DMS 273 treated with DMSO at 0.1 percent for 48 hours (cell line): ENCODE measurements around the gene VEZT.
A peak's percentile ranks its signal among the peaks of the same experiment; 100 is the strongest.
"Not testable (repeated sequence)": the region's sequence is repeated elsewhere in the genome, so short reads cannot be mapped to it uniquely, and the experiment has no call there.

Experiments used
- DNase-seq: peaks from one replicate; lab custom pipeline; 2025; lab: John Stamatoyannopoulos, UW

Gene VEZT

DNA sequence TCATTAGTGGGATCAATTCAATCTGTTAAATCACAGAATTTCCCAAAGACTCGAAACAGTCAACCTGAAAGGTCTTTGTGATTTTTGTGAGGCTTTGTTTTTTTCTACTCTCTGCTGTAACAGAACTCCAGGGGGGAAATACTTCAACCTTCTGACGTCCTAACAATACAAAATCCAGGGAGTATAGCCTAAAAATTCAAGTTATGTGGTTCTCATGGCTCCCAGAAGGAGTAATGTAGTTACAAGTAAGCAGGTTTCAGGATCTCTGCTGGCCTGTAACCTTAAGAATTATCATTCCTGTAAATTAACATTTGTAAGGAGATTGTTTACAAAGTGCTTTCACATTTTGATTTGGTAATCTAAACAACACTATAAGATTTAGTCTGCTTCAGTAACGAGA, 39.9 kb downstream of the VEZT start:
- no peak for DNase-seq

GRCh38 chr12:95258151-95258550, 40.5 kb downstream of the VEZT start:
- DNase-seq: no peak

- no peak for DNase-seq
These were observed 41.2 kb downstream of the VEZT start for GRCh38 chr12:95258803-95259202.

- DNase-seq: no peak
These were observed 41.8 kb downstream of the VEZT start for GRCh38 chr12:95259368-95259767.

DNA sequence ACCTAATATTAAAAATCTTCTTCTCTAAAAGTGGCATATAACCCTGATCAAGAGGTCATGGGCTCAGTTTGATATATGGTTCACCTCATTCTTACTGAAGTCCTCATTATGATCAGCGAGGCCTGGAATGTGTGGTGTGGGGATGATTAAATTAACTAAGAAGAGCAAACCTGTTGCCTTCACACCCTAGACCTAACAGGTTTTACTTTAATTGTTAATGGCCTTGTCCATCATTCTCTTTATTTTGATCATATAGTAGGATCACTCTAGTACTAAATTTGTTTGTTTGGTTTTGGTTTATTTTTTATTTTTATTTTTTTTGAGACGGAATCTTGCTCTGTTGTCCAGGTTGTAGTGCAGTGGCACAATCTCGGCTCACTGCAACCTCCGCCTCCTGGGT, 43.5 kb downstream of the VEZT start:
- DNase-seq: no peak

- DNase-seq: no peak
These were observed 45.2 kb downstream of the VEZT start for GRCh38 chr12:95262808-95263207.

- DNase-seq: no peak
These were observed 48.2 kb downstream of the VEZT start for GRCh38 chr12:95265765-95266164.

DNA sequence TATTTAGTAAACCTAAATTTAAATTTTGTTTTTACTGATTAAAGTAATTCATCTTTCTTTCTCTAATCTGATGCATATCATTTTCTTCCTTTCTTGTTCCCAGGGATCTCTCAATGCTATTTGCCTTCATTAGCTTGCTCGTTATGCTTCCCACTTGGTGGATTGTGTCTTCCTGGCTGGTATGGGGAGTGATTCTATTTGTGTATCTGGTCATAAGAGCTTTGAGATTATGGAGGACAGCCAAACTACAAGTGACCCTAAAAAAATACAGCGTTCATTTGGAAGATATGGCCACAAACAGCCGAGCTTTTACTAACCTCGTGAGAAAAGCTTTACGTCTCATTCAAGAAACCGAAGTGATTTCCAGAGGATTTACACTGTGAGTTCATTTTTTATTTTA, 48.6 kb downstream of the VEZT start:
- DNase-seq: no peak

GRCh38 chr12:95269892-95270291, 52.3 kb downstream of the VEZT start:
- DNase-seq: no peak

GRCh38 chr12:95271465-95271864, 53.9 kb downstream of the VEZT start:
- DNase-seq: no peak

DNA sequence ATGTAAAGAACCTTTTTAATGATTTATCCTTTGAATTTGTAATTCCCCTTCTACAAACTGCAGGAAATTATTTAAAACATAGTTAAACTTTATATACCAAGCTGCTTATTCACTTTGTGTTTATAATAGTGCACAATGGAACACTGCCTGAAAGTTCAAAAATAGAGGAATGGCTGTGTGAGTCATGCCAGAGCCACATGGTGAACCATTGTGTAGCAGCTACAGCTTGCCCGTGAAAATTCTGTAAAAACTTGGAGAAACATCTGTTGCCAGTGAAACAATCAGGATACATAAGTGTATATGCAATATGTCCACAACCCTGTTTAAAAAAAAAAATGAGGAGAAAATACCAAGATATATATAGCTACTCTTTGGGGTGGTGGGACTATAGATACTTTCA, 59.5 kb downstream of the VEZT start:
- peak; percentile 12 for DNase-seq

- DNase-seq: no peak
These were observed 62.2 kb downstream of the VEZT start for GRCh38 chr12:95279856-95280255.

DNA sequence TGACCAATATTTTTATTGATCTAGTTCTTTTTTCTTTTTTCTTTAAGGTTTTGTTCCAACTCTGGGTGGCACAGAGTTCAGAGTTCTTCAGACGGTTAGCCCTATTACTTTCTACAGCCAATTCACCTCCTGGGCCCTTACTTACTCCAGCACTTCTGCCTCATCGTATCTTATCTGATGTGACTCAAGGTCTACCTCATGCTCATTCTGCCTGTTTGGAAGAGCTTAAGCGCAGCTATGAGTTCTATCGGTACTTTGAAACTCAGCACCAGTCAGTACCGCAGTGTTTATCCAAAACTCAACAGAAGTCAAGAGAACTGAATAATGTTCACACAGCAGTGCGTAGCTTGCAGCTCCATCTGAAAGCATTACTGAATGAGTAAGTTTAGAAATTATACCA, 64.7 kb downstream of the VEZT start:
- no peak for DNase-seq

- no peak for DNase-seq
These were observed 65.8 kb downstream of the VEZT start for GRCh38 chr12:95283371-95283770.

- DNase-seq: no peak
These were observed 69.1 kb downstream of the VEZT start for GRCh38 chr12:95286713-95287112.

- DNase-seq: no peak
These were observed 73.9 kb downstream of the VEZT start for GRCh38 chr12:95291501-95291900.

GRCh38 chr12:95298916-95299315, 81.3 kb downstream of the VEZT start:
- DNase-seq: no peak

DNA sequence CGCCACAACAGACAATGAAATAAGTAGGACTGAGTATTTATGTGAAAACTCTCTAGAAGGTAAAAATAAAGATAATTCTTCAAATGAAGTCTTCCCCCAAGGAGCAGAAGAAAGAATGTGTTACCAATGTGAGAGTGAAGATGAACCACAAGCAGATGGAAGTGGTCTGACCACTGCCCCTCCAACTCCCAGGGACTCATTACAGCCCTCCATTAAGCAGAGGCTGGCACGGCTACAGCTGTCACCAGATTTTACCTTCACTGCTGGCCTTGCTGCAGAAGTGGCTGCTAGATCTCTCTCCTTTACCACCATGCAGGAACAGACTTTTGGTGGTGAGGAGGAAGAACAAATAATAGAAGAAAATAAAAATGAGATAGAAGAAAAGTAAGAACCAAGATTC, 82.7 kb downstream of the VEZT start:
- DNase-seq: no peak

DNA sequence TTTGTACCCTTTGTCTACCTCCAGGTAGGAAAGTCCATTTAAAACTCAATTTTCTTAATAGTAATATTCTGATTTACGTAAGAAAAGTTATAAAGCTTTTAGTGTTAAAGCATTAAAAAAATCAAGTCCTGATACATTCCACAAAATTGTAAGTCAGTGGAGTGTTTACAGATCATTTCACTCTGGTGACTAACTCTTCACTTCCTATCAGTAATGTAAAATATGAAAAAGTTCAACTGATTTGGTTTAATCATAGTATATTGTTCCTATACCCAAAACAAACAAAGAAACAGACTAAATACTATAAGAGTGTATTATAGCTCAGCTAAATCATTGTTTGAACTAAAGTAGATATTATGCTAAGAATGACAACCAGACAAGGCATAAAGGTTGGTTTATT, 85.9 kb downstream of the VEZT start:
- DNase-seq: no peak

GRCh38 chr12:95304673-95305198, 87.1 kb downstream of the VEZT start:
- DNase-seq: no peak

DNA sequence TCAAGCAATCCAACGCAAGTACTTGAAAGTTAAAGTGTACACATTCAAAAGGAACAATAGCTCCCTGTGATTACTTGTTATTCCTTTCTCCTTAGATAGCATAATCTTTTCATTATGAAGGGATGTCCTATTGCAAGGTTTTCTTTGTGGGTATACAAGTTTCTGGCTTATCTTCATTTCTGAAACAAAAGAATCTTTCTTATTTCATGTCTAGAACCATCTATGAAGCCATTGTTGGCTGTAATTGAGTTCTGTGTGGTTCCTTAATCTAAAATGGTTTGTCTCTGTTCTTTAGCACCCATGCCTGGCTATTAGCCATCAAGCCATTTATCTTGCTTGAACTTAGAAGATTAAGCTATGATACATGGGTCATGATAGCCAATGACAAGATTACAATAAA, 95.0 kb downstream of the VEZT start:
- no peak for DNase-seq

GRCh38 chr12:95314756-95315155, 97.1 kb downstream of the VEZT start:
- not testable (repeated sequence) for DNase-seq

DNA sequence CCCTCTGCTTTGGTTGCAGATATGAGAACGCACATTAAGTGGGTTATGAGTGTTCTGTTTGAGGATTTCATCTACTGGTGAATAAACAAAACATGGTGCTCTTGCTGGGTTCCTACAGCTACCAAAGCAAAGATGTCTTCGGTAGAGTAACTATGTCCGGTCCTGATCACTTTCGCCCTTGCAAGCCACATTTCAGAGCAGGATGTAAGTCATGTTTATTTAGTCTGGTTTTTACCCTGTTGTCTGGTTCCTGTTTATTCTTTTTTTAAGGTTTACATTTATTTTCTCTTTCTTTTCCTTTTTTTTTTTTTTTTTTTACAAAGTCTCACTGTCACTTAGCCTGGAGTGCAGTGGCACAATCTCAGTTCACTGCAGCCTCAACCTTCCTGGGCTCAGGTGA, 99.2 kb downstream of the VEZT start:
- no peak for DNase-seq

DNA sequence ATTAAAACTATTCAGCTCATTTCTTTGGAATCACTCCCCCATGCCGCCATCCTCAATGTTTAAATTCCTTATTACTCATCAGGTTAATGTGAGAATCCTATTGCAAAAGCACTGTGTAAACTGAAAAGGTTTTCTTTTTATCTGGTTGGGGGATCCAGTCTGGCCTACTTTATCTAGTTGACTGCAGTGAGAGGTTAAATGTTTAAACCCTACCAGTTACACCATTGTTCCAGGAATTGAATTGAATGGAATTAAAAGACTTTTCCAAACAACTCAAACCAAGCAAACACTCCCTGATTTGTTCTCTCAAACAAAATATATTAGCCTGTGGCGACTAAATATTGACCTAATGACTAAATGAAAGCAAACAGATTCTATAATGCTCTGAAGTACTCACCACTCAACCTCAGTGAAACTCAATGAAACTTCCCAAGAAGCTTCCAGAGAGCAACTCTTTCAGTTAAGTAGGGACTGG, 100.5 kb downstream of the VEZT start:
- DNase-seq: no peak
